Upper lobe of left lung (tissue), 6 donors: ENCODE data around the gene RASGRF1. TPM values are rescaled to one million over a fixed set of nuclear protein-coding genes. Genes with fewer than 3 reads are reported as not detected.
A peak's percentile ranks its signal among the peaks of the same experiment; 100 is the strongest.

Experiments
- ATAC-seq, 2 donors: fragments of 200-7000 bp; cut with Tn5 transposase; one replicate each; pipeline ENCODE4 v1.9.1; 2022; ENCODE audit warnings: mild to moderate bottlenecking in 2 of 2, moderate library complexity in 2 of 2; ENCODE audit not compliant: low FRiP score in 2 of 2
- DNase-seq, 2 donors: peaks; one replicate each; pipeline ENCODE4 v3.0.0-alpha.2; 2019 to 2020
- H3K27ac ChIP-seq, 4 donors: fragments of 200-600 bp; sonication (generic); one replicate each; pipeline ENCODE4 v1.5.1; 2016 to 2019
- H3K27me3 ChIP-seq, 4 donors: fragments of 200-600 bp; sonication (generic); one replicate each; pipeline ENCODE4 v1.5.1; 2017 to 2019
- H3K36me3 ChIP-seq, 4 donors: fragments of 200-600 bp; sonication (generic); one replicate each; pipeline ENCODE4 v1.5.1; 2016 to 2019
- H3K4me1 ChIP-seq, 4 donors: fragments of 200-600 bp; sonication (generic); one replicate each; pipeline ENCODE4 v1.5.1; 2018 to 2019
- H3K4me3 ChIP-seq, 4 donors: fragments of 200-600 bp; sonication (generic); one replicate each; pipeline ENCODE4 v1.5.1; 2017 to 2019; ENCODE audit warnings: mild to moderate bottlenecking in 2 of 4, moderate library complexity in 1 of 4
- H3K9me3 ChIP-seq, 4 donors: fragments of 200-600 bp; sonication (generic); one replicate each; pipeline ENCODE4 v1.5.1; 2018 to 2019
- CTCF ChIP-seq, 6 experiments: fragments of 450-650 bp in 4 of 6; fragments of 200-600 bp in 2 of 6; sonication (generic) in 2 of 6; IDR thresholded peaks; one replicate each; pipeline ENCODE4 v1.5.1; 2016 to 2019; ENCODE audit warnings: antibody characterized with exemption in 6 of 6
- EP300 ChIP-seq, 4 donors: sonication (generic); formaldehyde crosslinking; IDR thresholded peaks; one replicate each; pipeline ENCODE4 v1.5.1; 2017; ENCODE audit warnings: antibody characterized with exemption in 4 of 4, control low read depth in 2 of 4
- POLR2A ChIP-seq, 4 donors: fragments of 450-650 bp; IDR thresholded peaks; one replicate each; pipeline ENCODE4 v1.5.1; 2016 to 2017; ENCODE audit warnings: antibody characterized with exemption in 4 of 4, mild to moderate bottlenecking in 2 of 4
- POLR2AphosphoS5 ChIP-seq, 2 donors: sonication (generic); formaldehyde crosslinking; IDR thresholded peaks; one replicate each; pipeline ENCODE4 v1.5.1; 2017; ENCODE audit warnings: antibody characterized with exemption in 2 of 2
- WGBS, 2 donors: methylation state at CpG; one replicate each; pipeline ENCODE4 v1.1.5; 2017 to 2018; 5-methylcytosine and 5-hydroxymethylcytosine counted together
- total RNA-seq, 6 donors: library from RNA; depleted of rRNA in 4 of 6; stranded (reverse); fragments of >200 nt in 4 of 6; gene quantifications; one replicate each; pipeline versions ENCODE4 v1.1.0 to v1.2.1, GENCODE V29; 2016 to 2021
- donor health status: DM: no; HTN: no; CAD: no; lungs with moderate emphysema.
- donor health status: DM: no; HTN: yes; CAD: no; lungs with severe emphysema.

RASGRF1 gene
- total RNA-seq, 6 donors from 2014 or later, result 27.2 to 64.6 (median 54.7) TPM

DNA sequence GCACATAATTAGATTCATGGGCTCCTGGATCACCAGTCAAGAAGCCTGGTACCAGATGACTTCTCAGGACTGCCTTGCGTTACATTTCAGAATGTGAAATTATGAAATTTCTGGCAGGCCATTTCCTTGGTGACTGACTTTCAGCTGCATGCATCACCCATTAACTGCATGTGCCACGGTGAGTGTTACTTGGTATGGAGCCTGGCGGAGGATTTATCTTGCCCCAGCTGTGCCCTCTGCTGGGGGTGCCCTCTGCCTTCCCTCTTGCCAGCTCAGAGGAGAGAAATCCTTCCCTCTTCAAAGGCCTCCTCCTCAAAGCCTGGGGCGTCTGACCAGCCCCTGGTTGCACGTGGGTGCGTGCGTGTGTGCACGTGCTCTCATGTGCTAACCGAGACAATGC lies 88.0 kb downstream of the RASGRF1 start:
- peak in 1 of 2 donors; percentile 43 for DNase-seq
- 64 to 92% methylated on average over 3 to 9 of the region's 9 CpGs for WGBS, 2 donors
- no peaks in the 10 kb centered on the region for H3K9me3 ChIP-seq

DNA sequence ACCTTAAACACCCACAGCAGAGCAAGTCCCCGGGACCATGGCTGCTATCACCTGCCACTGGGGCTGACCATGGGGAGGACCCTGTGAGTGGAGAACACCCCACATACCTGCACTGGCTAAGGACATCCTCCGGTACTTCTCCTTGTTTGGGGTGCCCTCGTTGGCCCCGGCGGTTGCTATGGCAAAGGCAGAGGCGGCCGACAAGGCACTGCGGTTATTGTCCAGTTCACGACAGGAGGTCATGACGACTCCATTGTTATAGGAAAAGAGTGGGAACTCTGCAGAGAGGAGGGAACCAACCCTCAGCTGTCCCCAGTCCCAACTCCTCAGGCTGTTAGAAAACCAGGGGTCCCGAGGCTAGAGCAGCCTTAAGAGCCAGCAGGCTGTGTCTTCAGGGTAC lies 90.9 kb downstream of the RASGRF1 start:
- Histone ChIP-seq H3K27ac (no peak overlapping the region), H3K4me3 (peak overlapping the region in 1 of 4 donors; percentile 28), H3K4me1 (peaks cover 0 to 34% (median 17%) of the 10 kb centered on the region in 4 donors), H3K36me3 (no peaks in the 10 kb centered on the region), H3K9me3 (no peaks in the 10 kb centered on the region), H3K27me3 (no peaks in the 10 kb centered on the region)
- peak in 1 of 2 donors; percentile 41 for DNase-seq
- no peak for ATAC-seq
- 80 to 82% methylated on average over 10 of the region's 11 CpGs for WGBS, 2 donors
- TF ChIP-seq POLR2AphosphoS5 (IDR thresholded peaks at IDR 0.05), result no peak
- TF ChIP-seq CTCF (IDR thresholded peaks at IDR 0.05), result no peak
- no peak for TF ChIP-seq POLR2A (IDR thresholded peaks at IDR 0.05)
- no peak for TF ChIP-seq EP300 (IDR thresholded peaks at IDR 0.05)

More for the DNA sequence above, 88.0 kb downstream of the RASGRF1 start:
- Histone ChIP-seq H3K27ac (no peak overlapping the region), H3K36me3 (no peaks in the 10 kb centered on the region), H3K4me1 (peaks cover 0 to 23% (median 19%) of the 10 kb centered on the region in 4 donors), H3K4me3 (no peak overlapping the region), H3K27me3 (no peaks in the 10 kb centered on the region)
- ATAC-seq, result no peak
- peak in 1 of 6 experiments; percentile 5 for TF ChIP-seq CTCF (IDR thresholded peaks at IDR 0.05)
- no peak for TF ChIP-seq EP300 (IDR thresholded peaks at IDR 0.05)

GRCh38 chr15:78998526-78998925 lies 92.1 kb downstream of the RASGRF1 start:
- peak in 1 of 2 donors; percentile 34 for DNase-seq
- peak overlapping the region; percentile 13 to 77 (median 58) for H3K27ac ChIP-seq

DNA sequence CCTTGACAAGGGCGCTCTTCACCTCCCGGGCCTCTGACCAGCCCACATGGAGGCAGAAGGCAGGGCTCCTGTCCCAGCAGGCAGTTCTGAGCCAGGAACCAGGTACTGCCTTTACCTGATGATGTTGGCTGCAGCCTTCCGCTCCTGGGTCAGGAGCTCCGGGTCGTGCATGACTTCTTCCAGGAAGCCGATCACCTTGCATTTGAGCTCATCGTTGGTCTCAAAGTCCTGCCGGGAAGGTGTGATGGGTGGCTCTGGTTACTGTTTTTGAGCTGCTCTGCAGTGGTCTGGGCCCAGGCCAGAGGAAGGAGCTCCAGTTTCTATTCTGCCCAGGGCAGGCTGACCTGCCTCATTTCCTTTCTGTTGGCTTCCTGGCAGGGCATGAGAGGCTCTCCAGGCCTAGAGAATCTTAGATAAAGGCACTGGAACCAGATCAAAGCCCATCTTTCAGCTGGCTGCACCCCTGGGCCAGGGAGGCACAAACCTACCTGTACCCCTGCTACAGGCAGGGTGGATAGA lies 92.5 kb downstream of the RASGRF1 start:
- Histone ChIP-seq H3K27ac (peak overlapping the region; percentile 13 to 77 (median 58)), H3K4me3 (peak overlapping the region in 1 of 4 donors; percentile 5), H3K36me3 (no peaks in the 10 kb centered on the region), H3K9me3 (no peaks in the 10 kb centered on the region), H3K4me1 (peaks cover 0 to 40% (median 14%) of the 10 kb centered on the region in 4 donors), H3K27me3 (no peaks in the 10 kb centered on the region)
- ATAC-seq (no peak), DNase-seq (no peak)
- no peak for TF ChIP-seq CTCF (IDR thresholded peaks at IDR 0.05)
- WGBS, 2 donors, result 43 to 56% methylated on average over 3 to 8 of the region's 8 CpGs

More at GRCh38 chr15:78998526-78998925, 92.1 kb downstream of the RASGRF1 start:
- Histone ChIP-seq H3K27me3 (no peaks in the 10 kb centered on the region), H3K36me3 (no peaks in the 10 kb centered on the region), H3K4me1 (peaks cover 0 to 35% (median 12%) of the 10 kb centered on the region in 4 donors), H3K4me3 (peak overlapping the region in 1 of 4 donors; percentile 5), H3K9me3 (no peaks in the 10 kb centered on the region)
- 55 to 81% methylated on average over 5 to 8 of the region's 8 CpGs for WGBS, 2 donors
- TF ChIP-seq EP300 (IDR thresholded peaks at IDR 0.05) (no peak), CTCF (IDR thresholded peaks at IDR 0.05) (no peak), POLR2A (IDR thresholded peaks at IDR 0.05) (no peak), POLR2AphosphoS5 (IDR thresholded peaks at IDR 0.05) (no peak)
- no peak for ATAC-seq

- no peak for TF ChIP-seq POLR2AphosphoS5 (IDR thresholded peaks at IDR 0.05)
- TF ChIP-seq POLR2A (IDR thresholded peaks at IDR 0.05), result no peak
- no peak for TF ChIP-seq CTCF (IDR thresholded peaks at IDR 0.05)
- TF ChIP-seq EP300 (IDR thresholded peaks at IDR 0.05), result no peak
- 80 to 87% methylated on average over 3 to 6 of the region's 6 CpGs for WGBS, 2 donors
- Histone ChIP-seq H3K9me3 (no peaks in the 10 kb centered on the region), H3K4me3 (peak overlapping the region in 1 of 4 donors; percentile 10), H3K27me3 (no peaks in the 10 kb centered on the region), H3K36me3 (no peaks in the 10 kb centered on the region), H3K27ac (peak overlapping the region in 3 of 4 donors; percentile 68 to 89 (median 77)), H3K4me1 (peaks cover 0 to 51% (median 20%) of the 10 kb centered on the region in 4 donors)
- no peak for DNase-seq
- no peak for ATAC-seq
Measured at GRCh38 chr15:78996894-78997275, 93.7 kb downstream of the RASGRF1 start.
